Gastroesophageal sphincter (tissue), 4 donors: ENCODE results near the gene BLVRA. TPM values are rescaled to one million over a fixed set of nuclear protein-coding genes. Genes with fewer than 3 reads are reported as not detected.
"Not testable (repeated sequence)": the region's sequence is repeated elsewhere in the genome, so short reads cannot be mapped to it uniquely, and the experiment has no call there.

ENCODE experiments used
- ATAC-seq: fragments of 150-250 bp; one replicate; pipeline ENCODE4 v1.9.1; 2016; ENCODE audit warnings: mild to moderate bottlenecking, moderate library complexity
- H3K27ac ChIP-seq, 4 donors: fragments of 200-600 bp; sonication (generic) in 3 of 4; 1 replicate in 3 of 4; 2 replicates in 1 of 4; pipeline ENCODE4 v1.5.1; 2016 to 2019
- H3K27me3 ChIP-seq: fragments of 200-600 bp; sonication (generic); one replicate; pipeline ENCODE4 v1.5.1; 2019
- H3K36me3 ChIP-seq, 2 donors: fragments of 200-600 bp; sonication (generic); one replicate each; pipeline ENCODE4 v1.5.1; 2019; ENCODE audit warnings: control low read depth in 1 of 2
- H3K4me1 ChIP-seq, 3 donors: fragments of 200-600 bp; sonication (generic); 1 replicate in 2 of 3; 2 replicates in 1 of 3; pipeline ENCODE4 v1.5.1; 2016 to 2019; ENCODE audit warnings: control low read depth in 2 of 3
- H3K4me3 ChIP-seq, 2 donors: fragments of 200-600 bp; sonication (generic); one replicate each; pipeline ENCODE4 v1.5.1; 2019; ENCODE audit warnings: mild to moderate bottlenecking in 1 of 2, moderate library complexity in 1 of 2
- H3K9me3 ChIP-seq, 3 donors: fragments of 200-600 bp; sonication (generic); one replicate each; pipeline ENCODE4 v1.5.1; 2017 to 2019; ENCODE audit warnings: control low read depth in 2 of 3
- EP300 ChIP-seq: sonication (generic); formaldehyde crosslinking; IDR thresholded peaks from one replicate; pipeline ENCODE4 v1.6.1; 2017; ENCODE audit warnings: antibody characterized with exemption, mild to moderate bottlenecking
- POLR2A ChIP-seq, 2 donors: fragments of 450-650 bp; IDR thresholded peaks; one replicate each; pipeline ENCODE4 v1.6.1; 2017; ENCODE audit warnings: antibody characterized with exemption in 2 of 2, mild to moderate bottlenecking in 2 of 2, moderate library complexity in 1 of 2
- POLR2AphosphoS5 ChIP-seq: sonication (generic); formaldehyde crosslinking; IDR thresholded peaks from one replicate; pipeline ENCODE4 v1.6.1; 2017; ENCODE audit warnings: antibody characterized with exemption
- WGBS, 2 donors: methylation state at CpG; one replicate each; pipeline ENCODE4 v1.1.5; 2018; ENCODE audit warnings: low coverage in 1 of 2; 5-methylcytosine and 5-hydroxymethylcytosine counted together
- total RNA-seq, 4 donors: library from RNA; depleted of rRNA; stranded (reverse); fragments of >200 nt; gene quantifications; one replicate each; pipeline ENCODE4 v1.1.0, GENCODE V29; 2016
- TF ChIP-seq, protein P1 (sequence below), 4 experiments: fragments of 200-600 bp in 2 of 4; fragments of 450-650 bp in 2 of 4; sonication (generic) in 1 of 4; IDR thresholded peaks; one replicate each; pipeline ENCODE4 v1.5.1; 2017 to 2019; ENCODE audit warnings: antibody characterized with exemption in 4 of 4, mild to moderate bottlenecking in 2 of 4, moderate library complexity in 2 of 4

The BLVRA gene
- total RNA-seq, 4 donors from 2014 or later, result 65.6 to 113 (median 92.6) TPM

DNA sequence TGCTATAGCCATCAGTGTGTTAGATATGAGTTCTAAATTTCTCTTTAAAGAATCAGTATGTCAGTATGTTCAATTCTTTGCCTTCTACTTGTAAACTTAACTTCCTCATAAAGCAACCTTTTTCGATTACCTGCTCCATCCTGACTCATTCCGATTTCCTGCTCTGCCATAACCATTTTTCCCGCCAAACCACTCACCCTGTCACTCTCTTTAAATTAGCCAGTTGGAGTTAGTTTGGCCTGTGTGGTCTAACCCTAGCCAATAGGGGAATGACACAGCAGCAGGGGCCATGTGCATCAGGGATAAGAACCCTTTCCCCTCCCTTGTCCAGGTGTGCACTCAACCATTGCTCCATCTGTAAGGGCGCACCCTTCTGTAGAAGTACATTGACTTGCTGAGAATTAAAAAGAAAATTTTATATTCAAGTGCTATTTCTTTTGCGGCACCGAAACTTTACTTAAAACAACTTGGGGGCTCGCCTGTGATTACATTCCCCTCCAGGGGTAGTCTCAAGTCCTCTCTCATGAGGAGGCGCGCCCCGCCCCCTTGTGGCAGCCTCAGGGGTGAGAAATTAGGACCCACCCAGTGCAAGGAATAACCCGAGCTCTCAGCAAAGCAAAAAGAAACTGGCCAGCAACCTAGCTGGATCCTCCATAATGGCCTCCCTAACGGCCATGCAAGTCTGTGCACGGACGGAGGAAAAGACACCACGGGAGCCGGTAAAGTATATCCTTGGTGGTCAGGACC lies 51.9 kb downstream of the BLVRA start:
- peaks cover 0 to 39% of the 10 kb centered on the region in 2 donors for H3K36me3 ChIP-seq
- not testable (repeated sequence) for H3K4me1 ChIP-seq, H3K4me3 ChIP-seq, ATAC-seq, H3K9me3 ChIP-seq, H3K27ac ChIP-seq
- peaks cover 21% of the 10 kb centered on the region for H3K27me3 ChIP-seq
- 83 to 86% methylated on average over 11 to 13 of the region's 16 CpGs for WGBS, 2 donors
- TF ChIP-seq, protein P1, sequence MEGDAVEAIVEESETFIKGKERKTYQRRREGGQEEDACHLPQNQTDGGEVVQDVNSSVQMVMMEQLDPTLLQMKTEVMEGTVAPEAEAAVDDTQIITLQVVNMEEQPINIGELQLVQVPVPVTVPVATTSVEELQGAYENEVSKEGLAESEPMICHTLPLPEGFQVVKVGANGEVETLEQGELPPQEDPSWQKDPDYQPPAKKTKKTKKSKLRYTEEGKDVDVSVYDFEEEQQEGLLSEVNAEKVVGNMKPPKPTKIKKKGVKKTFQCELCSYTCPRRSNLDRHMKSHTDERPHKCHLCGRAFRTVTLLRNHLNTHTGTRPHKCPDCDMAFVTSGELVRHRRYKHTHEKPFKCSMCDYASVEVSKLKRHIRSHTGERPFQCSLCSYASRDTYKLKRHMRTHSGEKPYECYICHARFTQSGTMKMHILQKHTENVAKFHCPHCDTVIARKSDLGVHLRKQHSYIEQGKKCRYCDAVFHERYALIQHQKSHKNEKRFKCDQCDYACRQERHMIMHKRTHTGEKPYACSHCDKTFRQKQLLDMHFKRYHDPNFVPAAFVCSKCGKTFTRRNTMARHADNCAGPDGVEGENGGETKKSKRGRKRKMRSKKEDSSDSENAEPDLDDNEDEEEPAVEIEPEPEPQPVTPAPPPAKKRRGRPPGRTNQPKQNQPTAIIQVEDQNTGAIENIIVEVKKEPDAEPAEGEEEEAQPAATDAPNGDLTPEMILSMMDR (IDR thresholded peaks at IDR 0.05), result peak in 3 of 4 experiments; percentile 15 to 59 (median 47)

- no peaks in the 10 kb centered on the region for H3K4me1 ChIP-seq
- H3K4me3 ChIP-seq, result no peak overlapping the region
- WGBS, 2 donors, result no CpG with 5 or more reads among the region's 3 CpGs
- H3K27ac ChIP-seq, result no peak overlapping the region
- H3K36me3 ChIP-seq, result no peaks in the 10 kb centered on the region
- TF ChIP-seq POLR2AphosphoS5 (no peak), EP300 (no peak), POLR2A (IDR thresholded peaks at IDR 0.05) (no peak)
- TF ChIP-seq, protein P1 (IDR thresholded peaks at IDR 0.05), result no peak
- H3K9me3 ChIP-seq, result no peaks in the 10 kb centered on the region
- ATAC-seq, result no peak
- H3K27me3 ChIP-seq, result peaks cover 21% of the 10 kb centered on the region
Observed at GRCh38 chr7:43815373-43815772, 56.9 kb downstream of the BLVRA start.

DNA sequence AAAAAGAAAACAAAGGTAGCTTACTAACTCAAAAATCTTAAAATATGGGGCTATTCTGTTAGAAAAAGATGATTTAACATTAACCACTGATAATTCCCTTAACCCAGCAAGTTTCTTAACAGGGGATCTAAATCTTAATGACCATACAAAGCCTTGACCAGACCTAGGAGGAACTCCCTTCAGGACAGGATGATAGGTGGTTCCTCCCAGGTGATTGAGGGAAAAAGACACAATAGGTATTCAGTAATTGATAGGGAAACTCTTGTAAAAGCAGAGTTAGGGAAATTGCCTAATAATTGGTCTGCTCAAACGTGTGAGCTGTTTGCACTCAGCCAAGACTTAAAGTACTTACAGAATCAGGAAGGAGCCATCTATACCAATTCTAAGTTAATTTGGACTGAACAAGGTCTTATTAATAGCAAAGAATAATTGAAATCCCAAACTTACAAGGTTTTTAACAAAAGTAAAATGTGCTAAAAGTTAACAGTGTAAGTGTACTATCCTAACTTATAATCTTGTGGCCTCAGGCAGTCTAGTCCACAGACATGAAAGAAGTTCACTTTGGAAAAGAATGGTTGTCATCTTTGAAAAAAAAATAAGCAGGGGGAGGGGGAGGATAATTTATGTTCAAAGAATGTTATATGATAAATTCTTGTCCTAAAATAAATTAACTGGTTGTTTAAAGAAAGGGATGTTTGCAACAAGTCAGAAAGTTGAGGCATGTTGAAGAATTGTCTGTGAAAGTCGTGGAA lies 57.7 kb downstream of the BLVRA start:
- not testable (repeated sequence) for H3K36me3 ChIP-seq, H3K9me3 ChIP-seq, H3K27ac ChIP-seq, H3K4me3 ChIP-seq, ATAC-seq, H3K4me1 ChIP-seq
- peaks cover 21% of the 10 kb centered on the region for H3K27me3 ChIP-seq
- 58 to 80% methylated on average over 2 of the region's 2 CpGs for WGBS, 2 donors

- H3K27me3 ChIP-seq, result peaks cover 11% of the 10 kb centered on the region
- H3K4me3 ChIP-seq, H3K4me1 ChIP-seq, H3K9me3 ChIP-seq, H3K36me3 ChIP-seq, ATAC-seq, H3K27ac ChIP-seq: not testable (repeated sequence)
- 88 to 93% methylated on average over 6 to 7 of the region's 7 CpGs for WGBS, 2 donors
Observed at GRCh38 chr7:43823425-43823824, 64.9 kb downstream of the BLVRA start.

GRCh38 chr7:43823941-43824340 lies 65.5 kb downstream of the BLVRA start:
- WGBS, 2 donors, result 48 to 89% methylated on average over 6 of the region's 6 CpGs
- Histone ChIP-seq H3K27ac (no peak overlapping the region), H3K4me3 (no peak overlapping the region), H3K4me1 (no peaks in the 10 kb centered on the region), H3K36me3 (no peaks in the 10 kb centered on the region), H3K27me3 (peaks cover 11% of the 10 kb centered on the region), H3K9me3 (no peaks in the 10 kb centered on the region)
- TF ChIP-seq, protein P1 (IDR thresholded peaks at IDR 0.05), result no peak
- TF ChIP-seq POLR2A (IDR thresholded peaks at IDR 0.05) (no peak), EP300 (no peak), POLR2AphosphoS5 (no peak)
- no peak for ATAC-seq

GRCh38 chr7:43824513-43824912 lies 66.0 kb downstream of the BLVRA start:
- not testable (repeated sequence) for H3K4me1 ChIP-seq, H3K36me3 ChIP-seq, H3K4me3 ChIP-seq, H3K27ac ChIP-seq, ATAC-seq, H3K9me3 ChIP-seq
- 74 to 76% methylated on average over 6 to 10 of the region's 12 CpGs for WGBS, 2 donors
- H3K27me3 ChIP-seq, result peaks cover 11% of the 10 kb centered on the region
